T-helper 1 cell (primary cell): Measurements from ENCODE around the gene ZSCAN10.
A peak's percentile ranks its signal among the peaks of the same experiment; 100 is the strongest.
"Not testable (repeated sequence)": the region's sequence is repeated elsewhere in the genome, so short reads cannot be mapped to it uniquely, and the experiment has no call there.

Experiments used
- DNase-seq, 5 donors: peaks; one replicate each; pipeline ENCODE4 v3.0.0-alpha.2; 2012 to 2020

Gene ZSCAN10

GRCh38 chr16:3085868-3086595 is 13.1 kb downstream of the ZSCAN10 start:
- DNase-seq = no peak

GRCh38 chr16:3084969-3085670 is 14.0 kb downstream of the ZSCAN10 start:
- no peak for DNase-seq

GRCh38 chr16:3084491-3084890 is 14.6 kb downstream of the ZSCAN10 start:
- DNase-seq = no peak

GRCh38 chr16:3083408-3083807 is 15.7 kb downstream of the ZSCAN10 start:
- DNase-seq = not testable (repeated sequence)

- DNase-seq = not testable (repeated sequence)
Measured at GRCh38 chr16:3081957-3082356, 17.1 kb downstream of the ZSCAN10 start.

GRCh38 chr16:3080024-3080423 is 19.1 kb downstream of the ZSCAN10 start:
- no peak for DNase-seq

- no peak for DNase-seq
Measured at GRCh38 chr16:3076577-3076976, 22.5 kb downstream of the ZSCAN10 start.

- DNase-seq = peak in 1 of 5 donors; percentile 48
Measured at GRCh38 chr16:3075946-3076345, 23.1 kb downstream of the ZSCAN10 start.

- no peak for DNase-seq
Measured at GRCh38 chr16:3075523-3075915, 23.6 kb downstream of the ZSCAN10 start.

GRCh38 chr16:3074860-3075522 is 24.1 kb downstream of the ZSCAN10 start:
- DNase-seq = peak; percentile 62 to 98 (median 70)

- DNase-seq = peak in 1 of 5 donors; percentile 51
Measured at GRCh38 chr16:3073448-3073847, 25.6 kb downstream of the ZSCAN10 start.

GRCh38 chr16:3072576-3073263 is 26.4 kb downstream of the ZSCAN10 start:
- peak in 1 of 5 donors; percentile 78 for DNase-seq

- peak in 1 of 5 donors; percentile 76 for DNase-seq
Measured at GRCh38 chr16:3072148-3072547, 26.9 kb downstream of the ZSCAN10 start.

GRCh38 chr16:3071655-3072054 is 27.4 kb downstream of the ZSCAN10 start:
- peak in 1 of 5 donors; percentile 48 for DNase-seq

GRCh38 chr16:3070608-3071111 is 28.4 kb downstream of the ZSCAN10 start:
- peak in 1 of 5 donors; percentile 55 for DNase-seq

- not testable (repeated sequence) for DNase-seq
Measured at GRCh38 chr16:3069146-3069545, 29.9 kb downstream of the ZSCAN10 start.

- DNase-seq = peak in 1 of 5 donors; percentile 73
Measured at GRCh38 chr16:3068487-3068886, 30.6 kb downstream of the ZSCAN10 start.

GRCh38 chr16:3066440-3066748 is 32.7 kb downstream of the ZSCAN10 start:
- DNase-seq = peak in 1 of 5 donors; percentile 36

- DNase-seq = no peak
Measured at GRCh38 chr16:3065742-3066439, 33.2 kb downstream of the ZSCAN10 start.

- DNase-seq = peak; percentile 38 to 88 (median 54)
Measured at GRCh38 chr16:3065069-3065741, 33.9 kb downstream of the ZSCAN10 start, which contains the start of gene IL32. IL32 (plus strand) TSS chr16:3065640; CDS start chr16:3065812, 172 bp downstream.

GRCh38 chr16:3063625-3064386 is 35.3 kb downstream of the ZSCAN10 start:
- DNase-seq = peak in 1 of 5 donors; percentile 51
